A172 (cell line): ENCODE data around the gene KRT8. TPM values are rescaled to one million over a fixed set of nuclear protein-coding genes. Genes with fewer than 3 reads are reported as not detected.

Experiments
- DNase-seq: peaks from one replicate; pipeline ENCODE4 v3.0.0-alpha.2; 2015; ENCODE audit warnings: low spot score
- total RNA-seq: library from RNA; depleted of rRNA; stranded (reverse); fragments of >200 nt; shearing (Covaris generic); gene quantifications from 2 replicates; pipeline ENCODE4 v1.2.3, GENCODE V29; 2014; rRNA removed

Gene KRT8
- 287 and 407 TPM in 2 replicates for total RNA-seq

- peak; percentile 81 for DNase-seq
Observed at GRCh38 chr12:52904509-52905300, at the start of gene KRT8. TSS of gene KRT8 (minus strand) at chr12:52905076. CDS start at chr12:52904981, 95 bp downstream.

GRCh38 chr12:52953181-52953841, 48.4 kb upstream of the KRT8 start:
- DNase-seq = no peak

DNA sequence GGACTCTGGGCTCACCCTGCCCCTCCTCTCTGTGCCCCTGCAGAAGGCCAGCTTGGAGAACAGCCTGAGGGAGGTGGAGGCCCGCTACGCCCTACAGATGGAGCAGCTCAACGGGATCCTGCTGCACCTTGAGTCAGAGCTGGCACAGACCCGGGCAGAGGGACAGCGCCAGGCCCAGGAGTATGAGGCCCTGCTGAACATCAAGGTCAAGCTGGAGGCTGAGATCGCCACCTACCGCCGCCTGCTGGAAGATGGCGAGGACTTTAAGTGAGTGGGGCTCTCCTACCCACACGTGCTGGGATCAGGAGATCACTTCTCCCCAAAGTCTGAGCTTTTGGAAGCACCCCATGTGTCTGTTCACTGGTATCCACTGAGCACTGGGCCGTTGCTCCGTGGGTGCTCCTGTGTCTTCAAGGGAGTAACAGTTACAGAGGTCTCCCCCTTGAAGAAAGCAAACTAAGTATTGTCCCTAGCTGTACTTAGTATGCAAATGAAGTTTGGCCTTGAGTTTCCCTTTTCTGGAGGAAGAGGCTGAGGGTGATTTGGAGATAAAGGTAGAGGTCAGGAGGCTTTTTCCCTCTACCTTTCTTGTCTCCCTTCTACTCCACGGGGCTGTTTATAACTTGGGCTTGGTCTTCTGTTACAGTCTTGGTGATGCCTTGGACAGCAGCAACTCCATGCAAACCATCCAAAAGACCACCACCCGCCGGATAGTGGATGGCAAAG, 47.4 kb upstream of the KRT8 start:
- DNase-seq = no peak

DNA sequence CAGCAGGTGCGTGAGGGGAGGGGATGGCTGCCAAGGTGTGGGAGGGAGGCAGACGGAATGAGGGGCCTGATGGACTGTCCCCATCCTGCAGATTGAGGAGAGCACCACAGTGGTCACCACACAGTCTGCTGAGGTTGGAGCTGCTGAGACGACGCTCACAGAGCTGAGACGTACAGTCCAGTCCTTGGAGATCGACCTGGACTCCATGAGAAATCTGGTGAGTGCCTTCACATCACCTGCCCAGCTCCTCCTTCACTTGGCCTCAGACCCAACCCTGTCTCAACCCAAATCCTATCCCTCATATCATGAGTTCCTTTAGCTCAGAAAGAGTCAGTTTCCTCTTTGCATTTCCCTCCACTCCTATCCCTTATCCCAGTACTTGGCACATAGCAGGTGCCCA, 46.8 kb upstream of the KRT8 start:
- no peak for DNase-seq

DNA sequence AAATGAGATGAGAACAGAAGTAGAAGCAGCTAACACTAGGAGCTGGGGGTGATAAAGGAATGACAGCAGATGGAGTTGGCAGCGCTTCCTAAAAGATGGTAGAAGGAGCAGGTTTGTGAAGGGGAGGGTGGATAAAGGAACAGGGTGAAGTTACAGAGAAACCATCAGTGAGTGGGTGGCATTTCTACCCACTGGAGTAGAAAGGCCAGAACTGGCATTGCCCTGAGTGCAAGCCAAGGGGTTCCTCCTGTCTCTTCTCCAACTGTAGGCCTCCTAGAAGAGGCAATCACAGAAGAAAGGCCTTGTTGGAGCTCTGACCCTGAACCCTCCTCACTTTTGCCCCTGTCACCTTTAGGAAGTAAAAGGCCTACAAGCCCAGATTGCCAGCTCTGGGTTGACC, 46.2 kb upstream of the KRT8 start:
- DNase-seq = no peak

- DNase-seq = no peak
Observed at GRCh38 chr12:52950553-52950952, 45.7 kb upstream of the KRT8 start.

- DNase-seq = peak; percentile 98
Observed at GRCh38 chr12:52949413-52950331, 44.8 kb upstream of the KRT8 start.

DNA sequence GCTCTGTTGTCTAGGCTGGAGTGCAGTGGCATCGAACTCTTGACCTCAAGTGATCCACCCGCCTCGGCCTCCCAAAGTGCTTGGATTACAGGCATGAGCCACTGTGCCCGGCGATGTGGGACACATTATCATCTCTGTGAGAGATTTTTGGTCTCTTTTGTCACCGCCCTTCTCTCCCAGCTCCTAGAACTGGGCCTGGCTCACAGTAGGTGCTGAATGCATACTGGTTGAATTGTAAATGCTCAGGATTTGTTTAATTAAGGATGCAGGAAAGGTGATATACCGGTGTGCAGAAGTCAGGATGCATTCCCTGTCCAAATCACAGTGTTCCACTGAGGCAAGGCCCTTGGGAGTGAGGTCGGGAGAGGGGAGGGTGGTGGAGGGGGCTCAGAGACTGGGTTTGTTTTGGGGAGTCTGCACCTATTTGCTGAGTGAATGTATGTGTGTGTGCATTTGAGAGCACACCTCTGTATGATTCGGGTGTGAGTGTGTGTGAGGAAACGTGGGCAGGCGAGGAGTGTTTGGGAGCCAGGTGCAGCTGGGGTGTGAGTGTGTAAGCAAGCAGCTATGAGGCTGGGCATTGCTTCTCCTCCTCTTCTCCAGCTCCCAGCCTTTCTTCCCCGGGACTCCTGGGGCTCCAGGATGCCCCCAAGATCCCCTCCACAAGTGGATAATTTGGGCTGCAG, 43.0 kb upstream of the KRT8 start:
- DNase-seq = no peak

DNA sequence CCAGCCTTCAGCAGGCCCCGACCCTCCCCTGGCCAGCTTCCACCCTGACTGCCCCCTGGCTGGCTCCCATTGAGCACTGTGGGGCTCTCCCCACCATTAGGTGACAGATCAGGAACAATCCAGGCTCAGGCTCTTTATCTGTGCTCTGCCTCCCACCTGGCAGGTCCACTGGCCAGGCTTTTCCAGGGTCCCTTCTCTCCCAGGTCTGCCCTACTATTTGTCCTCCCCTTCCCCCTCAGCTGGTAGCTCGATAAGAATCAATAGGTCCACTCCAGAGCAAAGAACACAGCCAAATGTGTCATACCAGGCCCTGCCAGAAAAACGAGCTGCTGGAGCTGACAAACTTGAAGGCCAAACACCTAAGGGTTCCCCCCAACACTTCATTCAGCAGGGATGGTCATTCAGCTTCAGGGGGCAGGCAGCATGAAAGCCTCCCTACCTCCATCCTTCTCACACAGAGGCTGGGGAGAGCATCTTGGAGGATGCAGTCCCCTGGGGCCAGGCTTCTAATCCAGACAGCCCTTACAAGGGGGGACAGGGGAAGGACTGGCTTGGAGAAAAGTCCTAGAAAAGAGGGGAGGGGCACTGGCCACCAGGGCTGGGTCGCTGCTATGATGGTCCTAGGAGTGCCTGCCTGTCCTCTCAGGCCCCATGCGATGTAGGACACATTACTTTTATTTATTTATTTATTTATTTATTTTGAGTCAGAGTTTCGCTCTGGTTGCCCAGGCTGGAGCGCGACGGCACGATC, 42.1 kb upstream of the KRT8 start:
- DNase-seq = no peak

DNA sequence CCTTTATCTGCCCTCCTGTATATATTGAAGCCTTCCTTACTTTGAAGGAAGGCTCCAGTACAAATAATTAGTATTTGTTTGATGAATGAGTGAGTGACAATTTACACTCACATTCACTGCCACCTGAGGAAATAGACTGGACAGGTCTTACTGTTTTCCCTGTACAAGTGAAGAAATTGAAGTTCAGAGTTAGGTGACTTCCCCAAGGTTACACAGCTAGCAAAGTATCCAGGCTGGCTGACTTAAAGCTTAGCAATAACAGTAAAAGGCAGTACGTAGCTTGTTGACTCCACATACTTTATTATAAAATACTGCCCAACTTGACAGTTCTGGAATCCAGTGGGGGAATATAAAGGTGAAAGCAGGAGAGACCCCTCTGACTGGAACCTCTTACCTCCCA, 41.5 kb upstream of the KRT8 start:
- DNase-seq = no peak

DNA sequence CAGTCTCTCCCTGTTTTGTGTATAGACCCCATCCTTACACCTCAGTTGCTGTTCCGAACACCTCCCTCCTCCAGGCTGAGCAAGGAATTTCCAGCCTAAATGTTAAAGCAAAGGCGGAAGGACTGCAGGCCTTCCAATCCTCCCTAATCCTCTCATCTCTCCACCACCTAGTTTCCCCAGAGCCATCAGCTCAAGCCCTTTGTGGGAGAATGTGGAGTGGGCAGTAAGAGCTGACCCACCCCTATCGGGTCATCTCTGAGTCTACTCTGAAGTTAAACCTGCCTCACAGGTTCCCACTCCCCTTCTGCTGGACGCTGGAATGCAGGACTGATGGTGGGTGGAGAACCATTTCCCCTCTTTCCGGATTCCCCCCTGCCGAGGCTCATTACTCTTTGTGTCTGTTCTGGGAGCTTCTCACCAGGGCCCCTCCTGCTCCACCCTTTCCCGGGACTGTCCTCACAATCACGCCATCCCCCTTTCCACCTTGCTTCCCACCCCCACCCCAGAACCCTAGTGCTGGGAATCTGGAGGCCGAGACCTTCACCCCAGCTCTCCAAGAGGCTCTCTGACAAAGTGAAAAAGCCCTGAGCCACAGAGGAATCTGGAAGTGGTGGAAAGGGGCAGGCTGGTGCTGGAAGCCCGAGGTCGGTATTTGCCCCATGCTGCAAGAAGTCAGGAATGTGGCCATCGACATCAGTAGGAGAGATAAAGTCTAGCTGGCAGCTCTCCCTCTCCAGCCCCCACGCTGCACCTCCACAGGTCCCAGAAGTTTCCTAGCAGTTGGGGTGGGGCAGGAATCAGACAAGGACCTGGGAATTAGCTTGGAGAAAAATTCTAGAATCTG, 40.7 kb upstream of the KRT8 start:
- peak; percentile 89 for DNase-seq

DNA sequence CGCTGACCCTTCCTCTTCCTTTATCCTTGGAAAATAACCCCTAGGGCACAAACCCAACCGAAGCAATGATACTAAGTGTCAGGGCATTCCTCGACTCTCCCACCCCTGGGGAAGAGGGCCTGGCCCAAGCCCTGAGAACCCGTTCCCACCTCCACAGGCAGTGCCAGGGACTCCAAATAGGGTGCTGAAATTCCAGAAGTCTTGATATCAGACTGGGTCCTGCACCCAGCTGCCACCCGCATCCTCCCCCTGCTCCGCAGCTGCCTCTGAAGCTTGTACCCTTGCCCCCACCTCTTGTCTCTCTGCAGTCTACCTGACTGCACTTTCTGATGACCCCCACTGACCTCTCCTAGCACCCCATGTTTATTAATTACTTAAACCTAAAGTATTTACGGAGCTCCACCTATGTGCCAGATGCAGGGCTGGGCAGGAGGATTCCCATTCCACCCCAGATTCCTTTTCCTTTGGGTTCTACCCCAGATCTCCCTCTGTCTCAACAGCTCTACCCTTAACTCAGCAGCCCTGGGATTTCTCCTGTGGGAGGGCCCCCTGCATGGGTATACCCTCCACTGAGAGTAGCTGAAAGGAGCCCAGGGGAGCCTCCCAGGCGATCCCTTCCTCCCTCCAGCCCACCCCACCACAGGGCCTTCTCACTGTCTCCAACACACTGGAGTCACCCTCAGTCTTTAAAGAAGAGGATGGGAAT, 40.0 kb upstream of the KRT8 start:
- DNase-seq = no peak

DNA sequence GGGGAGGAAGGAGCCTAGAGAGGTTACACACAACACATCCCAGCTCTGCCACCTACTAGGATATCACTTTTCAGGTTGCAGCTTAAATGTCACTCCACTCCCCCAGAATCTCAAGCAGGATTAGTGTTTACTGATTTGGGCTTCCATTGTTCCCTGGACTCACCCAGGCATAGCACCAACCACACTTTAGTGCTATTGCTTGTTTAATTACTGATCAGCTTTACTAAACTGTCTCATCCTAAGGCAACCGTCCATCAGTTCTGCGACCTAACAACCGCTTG, 38.0 kb upstream of the KRT8 start:
- no peak for DNase-seq

DNA sequence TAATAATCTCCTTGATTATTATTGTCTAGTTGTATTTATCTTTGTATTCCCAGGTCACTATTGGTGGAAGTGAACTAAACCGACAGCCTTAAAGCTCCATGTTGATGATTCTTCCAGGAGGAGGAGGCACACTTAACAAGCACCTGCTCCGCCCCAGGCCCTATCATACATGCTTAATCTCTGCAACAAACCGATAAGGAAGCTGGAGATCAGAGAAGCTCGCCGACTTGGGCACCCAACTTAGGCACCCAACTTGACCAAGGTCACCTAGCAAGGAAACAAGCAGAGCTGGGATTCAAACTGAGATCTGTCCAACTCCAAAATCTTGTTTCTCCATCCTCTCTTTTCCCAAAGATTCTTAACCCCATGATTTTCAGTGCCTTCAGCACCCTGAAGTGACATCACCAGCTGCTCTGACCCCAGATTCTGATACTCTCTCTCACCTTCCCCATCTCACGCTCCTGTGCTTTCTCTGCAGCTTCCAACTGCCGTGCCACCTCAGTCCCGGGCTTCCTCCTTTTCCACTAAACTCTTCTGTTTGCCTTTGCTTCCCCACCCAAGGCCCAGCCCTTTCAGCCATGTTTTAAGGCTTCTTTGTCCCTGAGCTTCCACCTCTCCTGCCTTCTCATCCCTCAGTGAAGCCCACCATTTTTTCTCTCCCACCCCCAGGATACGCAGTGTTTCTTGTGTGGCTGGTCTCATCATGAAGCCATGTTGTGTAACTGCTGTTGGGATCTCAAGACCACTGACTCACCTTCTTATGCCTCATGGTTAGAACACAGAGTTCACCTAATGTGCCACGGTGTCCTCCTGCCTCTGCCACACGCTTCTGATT, 37.4 kb upstream of the KRT8 start:
- DNase-seq = no peak

GRCh38 chr12:52929538-52929937, 24.7 kb upstream of the KRT8 start:
- DNase-seq = no peak

GRCh38 chr12:52927964-52928363, 23.1 kb upstream of the KRT8 start:
- DNase-seq = no peak

DNA sequence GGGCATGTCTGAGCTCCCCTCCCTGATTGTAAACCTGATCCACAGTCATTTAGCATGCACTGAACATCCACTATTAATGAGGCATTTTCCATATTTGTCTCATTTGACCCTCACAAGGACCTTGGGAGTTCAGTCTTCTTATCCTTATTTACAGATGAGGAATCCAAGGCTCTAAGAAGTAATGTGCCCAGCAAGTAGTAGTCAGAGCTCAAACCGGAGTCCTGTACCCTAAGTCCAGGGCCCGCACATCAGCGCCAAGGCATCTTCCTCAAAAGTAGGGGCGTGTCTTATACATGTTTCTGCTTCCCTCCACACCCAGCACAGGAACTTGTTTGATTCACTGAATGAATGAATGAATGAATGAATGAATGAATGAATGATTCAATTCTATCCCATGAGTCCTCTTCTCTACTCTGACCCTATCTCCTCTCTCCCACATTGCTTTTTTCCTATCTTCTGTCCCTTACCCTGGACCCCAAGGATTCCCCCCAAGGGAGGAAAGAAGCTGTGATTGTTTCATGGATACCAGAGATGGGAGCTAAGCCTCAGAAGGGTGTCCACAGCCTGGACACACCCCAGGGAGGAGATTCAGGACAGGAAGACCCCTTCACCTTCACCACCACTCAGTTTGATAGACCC, 21.8 kb upstream of the KRT8 start:
- DNase-seq = peak; percentile 75
